GM19351 (cell line): ENCODE results near the gene PDHX.
"Not testable (repeated sequence)": the region's sequence is repeated elsewhere in the genome, so short reads cannot be mapped to it uniquely, and the experiment has no call there.

Experiments
- ATAC-seq: cut with Tn5 transposase; IDR thresholded peaks from one replicate; pipeline ENCODE4 v1.9.1; 2021; ENCODE audit warnings: mild to moderate bottlenecking, moderate library complexity; ENCODE audit not compliant: unreplicated experiment

The PDHX gene

DNA sequence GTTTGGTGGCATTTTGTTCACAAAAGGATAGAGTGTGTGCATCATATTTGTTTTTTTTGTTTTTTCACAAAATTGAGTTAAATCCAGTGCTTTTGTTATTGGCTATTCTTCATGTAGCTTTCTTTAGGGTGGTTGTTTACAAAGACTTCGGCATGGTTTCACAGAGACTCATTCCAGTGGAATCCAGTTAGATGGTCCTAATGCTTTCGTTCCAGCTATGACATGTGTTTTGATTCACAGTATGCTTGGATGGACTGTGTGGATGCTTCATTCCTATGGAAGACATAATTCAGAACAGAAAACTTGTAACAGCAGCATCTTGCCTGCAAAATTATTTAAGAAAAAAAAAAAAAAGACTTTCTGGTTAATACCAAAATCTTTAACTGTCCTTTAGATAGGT is 97.9 kb downstream of the PDHX start:
- no peak for ATAC-seq

DNA sequence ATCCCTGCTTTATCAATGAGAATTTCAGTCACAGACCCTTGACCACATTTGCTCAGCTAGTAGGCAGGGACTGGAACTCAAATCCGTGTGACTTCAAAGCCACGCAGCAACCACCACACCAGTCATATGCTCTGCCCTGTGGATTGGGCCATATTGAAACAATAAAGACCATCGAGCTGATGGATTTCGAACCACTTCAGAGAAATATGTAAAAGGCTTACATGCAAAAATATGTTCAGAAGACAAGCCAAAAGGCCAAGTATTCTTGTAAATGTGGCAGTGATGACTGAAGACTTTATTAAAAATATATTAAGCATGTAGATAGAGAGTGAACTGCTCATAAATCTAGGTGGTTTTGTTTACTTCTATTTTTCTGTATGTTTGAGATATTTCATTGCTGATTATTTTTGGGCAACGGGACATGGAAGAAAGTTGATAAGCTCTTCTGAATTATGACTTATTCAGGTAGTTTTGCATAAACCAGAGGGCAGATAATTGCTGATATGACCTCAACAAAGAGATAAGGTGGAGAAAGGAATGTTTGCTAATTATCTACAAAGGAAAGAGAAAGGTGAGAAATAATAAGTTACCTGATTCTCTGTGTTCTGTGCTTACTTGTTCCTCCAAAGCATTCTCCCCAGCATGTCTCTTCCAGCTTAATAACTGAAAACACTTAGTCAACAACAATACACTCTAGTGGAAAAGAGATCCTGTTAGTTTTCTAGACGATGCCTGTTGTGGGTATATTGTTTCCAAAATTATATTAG is 99.4 kb downstream of the PDHX start:
- ATAC-seq, result no peak

DNA sequence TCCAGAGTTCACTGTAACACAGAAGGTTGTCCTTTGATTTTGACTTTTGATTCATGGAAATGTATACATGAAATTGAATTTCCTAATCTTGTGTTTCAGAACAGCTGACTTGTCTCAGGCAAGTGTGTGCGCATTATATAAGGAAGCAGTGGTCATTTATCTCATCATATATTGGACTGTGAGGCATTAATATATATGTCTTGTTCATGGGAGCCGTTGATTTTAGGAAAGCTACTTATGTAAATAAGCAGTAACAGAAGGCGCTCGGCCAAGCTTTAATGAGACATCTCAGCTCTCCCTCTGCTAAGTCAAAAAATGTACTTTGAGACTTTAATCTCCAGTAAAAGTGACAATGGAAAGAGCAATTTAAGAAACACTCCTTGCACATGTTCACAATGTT is 100.5 kb downstream of the PDHX start:
- ATAC-seq, result no peak

DNA sequence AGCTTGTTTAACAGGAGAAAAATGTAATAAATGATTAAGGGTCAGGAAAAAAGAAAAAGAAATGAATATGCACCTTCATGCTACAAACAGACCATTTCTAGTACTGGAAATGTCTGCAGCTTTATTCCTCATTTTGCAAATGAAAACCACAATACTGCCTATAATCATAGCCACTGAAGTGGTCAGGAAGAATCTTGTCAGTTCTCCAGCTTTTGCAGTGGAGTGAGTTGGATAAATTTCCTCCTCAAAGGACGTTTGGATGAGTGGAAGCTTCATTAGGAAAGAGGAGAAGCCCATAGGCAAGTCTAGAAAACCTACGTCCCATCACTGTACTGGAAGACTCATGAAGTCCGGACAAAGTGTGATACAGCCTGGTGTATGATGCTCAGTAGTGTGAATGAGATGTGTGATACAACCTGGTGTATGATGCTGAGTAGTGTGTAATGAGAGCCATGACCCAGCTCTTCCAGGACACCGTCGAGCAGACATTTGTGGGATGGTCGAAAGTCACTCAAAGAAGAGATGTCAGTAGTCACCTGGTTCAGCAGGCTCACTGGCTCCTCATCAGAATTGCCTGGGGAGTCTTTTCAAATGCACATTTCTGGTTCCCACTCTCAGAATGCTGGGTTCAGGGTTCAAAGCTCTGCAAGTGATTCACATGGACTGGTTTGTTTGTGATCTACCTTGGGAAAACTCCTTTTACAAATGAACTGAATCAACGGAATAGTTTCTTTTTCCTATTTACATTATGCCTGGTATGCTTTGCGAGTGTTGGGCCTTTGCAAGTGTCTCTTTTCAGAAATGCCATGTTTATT is 101.3 kb downstream of the PDHX start:
- no peak for ATAC-seq

DNA sequence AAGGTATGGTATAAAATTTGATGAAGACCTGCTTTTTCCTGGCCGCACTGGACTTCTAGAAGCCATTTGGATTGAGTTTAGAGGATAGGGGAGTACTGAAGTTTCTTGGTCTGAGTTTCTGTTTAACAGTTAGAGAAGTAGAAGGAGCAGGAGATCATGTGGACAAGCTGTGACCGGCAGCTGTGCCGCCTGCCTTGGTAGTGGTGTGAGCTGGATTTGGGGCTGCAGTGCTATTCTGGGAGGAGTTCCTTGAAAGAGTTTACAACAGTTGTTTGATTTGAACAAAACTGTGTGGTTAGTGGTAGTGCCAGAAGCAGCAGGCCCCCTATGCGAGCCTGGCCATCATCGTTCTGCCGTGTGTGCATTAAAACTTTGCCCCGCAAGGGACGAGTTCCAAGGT is 105.2 kb downstream of the PDHX start:
- ATAC-seq, result no peak

DNA sequence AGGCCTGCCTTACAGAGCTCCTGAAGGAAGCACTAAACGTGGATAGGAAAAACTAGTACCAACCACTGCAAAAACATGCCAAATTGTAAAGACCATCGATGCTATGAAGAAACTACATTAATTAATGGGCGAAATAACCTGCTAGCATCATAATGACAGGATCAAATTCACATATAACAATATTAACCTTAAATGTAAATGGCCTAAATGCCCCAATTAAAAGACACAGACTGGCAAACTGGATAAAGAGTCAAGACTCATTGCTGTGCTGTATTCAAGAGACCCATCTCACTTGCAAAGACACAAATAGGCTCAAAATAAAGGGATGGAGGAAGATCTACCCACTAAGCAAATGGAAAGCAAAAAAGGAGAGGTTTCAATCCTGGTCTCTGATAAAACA is 107.5 kb downstream of the PDHX start:
- not testable (repeated sequence) for ATAC-seq

DNA sequence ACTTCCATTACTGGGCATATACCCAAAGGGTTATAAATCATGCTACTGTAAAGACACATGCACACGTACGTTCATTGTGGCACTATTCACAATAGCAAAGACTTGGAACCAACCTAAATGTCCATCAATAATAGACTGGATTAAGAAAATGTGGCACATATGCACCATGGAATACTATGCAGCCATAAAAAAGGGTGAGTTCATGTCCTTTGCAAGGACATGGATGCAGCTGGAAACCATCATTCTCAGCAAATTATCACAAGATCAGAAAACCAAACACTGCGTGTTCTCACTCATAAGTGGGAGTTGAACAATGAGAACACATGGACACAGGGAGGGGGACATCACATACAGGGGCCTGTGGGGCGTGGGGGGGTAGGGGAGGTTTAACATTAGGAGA is 111.6 kb downstream of the PDHX start:
- not testable (repeated sequence) for ATAC-seq

DNA sequence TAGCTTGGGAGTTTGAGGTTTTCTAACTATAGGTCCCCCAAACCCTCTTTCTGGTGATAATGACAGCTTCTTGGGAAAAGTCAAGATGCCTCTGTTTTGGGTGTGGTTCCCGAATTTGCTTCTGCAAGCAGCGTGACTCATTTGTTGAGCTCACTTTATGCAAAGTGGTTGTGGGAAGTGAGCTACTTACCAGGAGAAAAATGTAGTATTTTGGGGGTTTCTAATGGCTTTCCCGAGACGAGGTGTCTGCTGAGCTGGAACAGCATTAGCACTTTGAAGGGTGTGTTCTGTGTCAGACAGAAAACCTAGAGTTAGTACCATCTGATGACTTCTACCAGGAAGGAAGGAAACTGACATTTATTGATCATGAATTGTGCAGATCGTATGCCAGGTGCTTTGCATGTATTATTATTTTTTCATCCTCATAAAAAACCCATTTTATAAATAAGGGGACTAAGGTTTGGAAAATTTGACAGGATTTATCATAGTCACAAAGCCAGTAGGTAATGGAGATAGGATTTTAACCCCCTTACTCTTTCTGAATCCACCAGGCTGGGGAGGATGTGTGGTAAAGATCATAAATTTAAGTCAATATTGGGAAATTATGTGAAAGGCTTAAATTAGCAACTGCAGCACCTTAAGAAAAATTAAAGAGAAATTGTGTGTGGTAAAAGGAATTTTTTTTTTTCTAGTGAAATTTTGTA is 113.7 kb downstream of the PDHX start:
- peak; percentile 79 for ATAC-seq

DNA sequence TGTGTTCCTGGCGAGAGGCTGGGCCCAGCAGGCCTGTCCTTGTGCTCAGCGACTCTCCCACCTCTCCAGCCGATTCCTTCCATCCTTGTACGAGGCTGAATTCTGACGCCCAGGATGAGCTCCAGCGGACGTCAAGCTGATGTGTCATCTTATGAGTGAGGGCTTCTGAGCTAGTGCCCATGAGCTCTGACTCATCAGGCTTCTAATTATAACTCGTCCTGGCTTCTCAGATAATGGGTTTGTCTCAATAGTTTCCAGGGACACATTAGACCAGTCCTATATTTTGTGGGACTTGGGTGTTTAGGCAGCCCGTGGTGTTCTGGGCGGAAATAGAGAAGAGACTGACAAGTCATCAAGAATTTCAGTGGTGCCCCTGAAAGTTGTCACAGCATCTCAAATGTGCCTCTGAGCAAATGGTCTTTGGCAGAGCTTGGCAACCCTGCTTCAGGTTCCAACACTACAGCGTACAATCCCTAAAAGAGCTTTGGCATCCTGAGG is 114.3 kb downstream of the PDHX start:
- ATAC-seq, result no peak

DNA sequence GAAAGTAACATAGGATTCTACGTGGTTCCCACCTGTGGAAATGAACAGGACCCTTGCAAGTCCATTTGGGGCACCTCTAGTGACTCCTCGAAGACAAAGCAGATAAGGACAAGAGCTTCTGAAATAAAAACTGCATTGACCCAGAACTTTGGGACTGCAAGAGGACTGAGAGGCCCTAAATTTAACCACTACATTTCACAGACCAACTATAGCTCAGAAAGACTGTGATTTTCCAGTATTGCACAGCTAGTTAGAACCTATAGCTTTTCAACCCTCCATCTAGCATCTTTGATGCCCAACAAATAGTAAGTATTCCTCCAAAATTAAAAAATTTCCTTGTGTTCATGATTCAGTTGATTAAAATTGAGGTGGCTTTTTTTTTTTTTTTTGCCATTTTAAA is 114.9 kb downstream of the PDHX start:
- ATAC-seq, result no peak

DNA sequence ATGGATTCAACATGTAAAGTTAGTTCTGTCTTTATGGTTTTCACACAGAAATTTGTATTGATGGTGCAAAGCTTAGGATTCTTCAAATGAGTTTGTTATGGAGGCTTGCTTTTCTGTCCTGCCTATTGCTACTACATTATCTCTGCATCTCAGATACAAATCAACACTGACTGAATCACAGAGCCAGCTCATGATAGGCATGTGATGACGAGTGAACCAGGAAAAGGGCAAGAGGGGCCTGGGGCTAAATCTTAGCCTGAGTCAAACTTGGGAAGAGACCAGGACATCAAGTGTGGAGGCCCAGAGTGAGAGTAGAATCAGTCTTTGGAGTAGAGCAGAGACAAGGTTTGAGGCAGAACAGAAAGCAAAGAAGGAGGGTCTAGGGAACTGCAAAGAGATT is 115.4 kb downstream of the PDHX start:
- no peak for ATAC-seq

DNA sequence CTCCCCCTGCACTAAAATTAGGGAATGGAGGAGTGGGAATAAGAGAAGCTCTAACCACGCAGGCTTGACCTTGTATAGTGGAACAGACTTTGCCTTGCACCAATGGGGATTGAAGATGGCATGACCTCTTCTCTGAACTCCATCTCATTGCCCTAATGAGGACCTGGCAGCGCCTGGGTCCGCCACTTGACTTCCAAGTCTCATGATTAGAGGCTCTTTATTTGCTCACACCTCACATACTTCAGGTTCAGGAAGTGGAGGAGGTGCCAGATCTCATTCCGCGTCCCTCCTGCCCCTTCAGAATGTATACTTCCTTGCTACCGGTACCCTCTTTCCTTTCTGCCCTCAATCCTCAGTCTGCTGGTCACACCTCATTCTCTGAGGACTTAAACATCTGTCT is 116.6 kb downstream of the PDHX start:
- no peak for ATAC-seq

DNA sequence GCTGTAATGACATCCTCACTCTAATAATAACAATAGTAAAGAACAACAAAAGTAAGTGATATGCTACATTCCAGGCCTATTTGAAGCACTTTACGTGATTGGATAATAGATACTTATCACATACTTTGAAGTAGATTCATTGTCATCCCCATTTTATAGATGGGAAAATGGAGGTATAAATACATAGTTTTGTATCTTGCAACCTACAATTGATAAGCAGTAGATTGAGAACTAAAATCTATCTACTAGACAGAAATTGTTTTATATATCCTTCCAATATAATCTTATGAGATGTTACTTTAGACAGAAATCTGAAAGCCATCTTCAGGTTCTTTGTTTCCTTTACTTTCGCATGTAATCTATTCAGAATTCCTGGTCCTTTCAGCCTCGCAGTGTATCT is 118.0 kb downstream of the PDHX start:
- no peak for ATAC-seq

DNA sequence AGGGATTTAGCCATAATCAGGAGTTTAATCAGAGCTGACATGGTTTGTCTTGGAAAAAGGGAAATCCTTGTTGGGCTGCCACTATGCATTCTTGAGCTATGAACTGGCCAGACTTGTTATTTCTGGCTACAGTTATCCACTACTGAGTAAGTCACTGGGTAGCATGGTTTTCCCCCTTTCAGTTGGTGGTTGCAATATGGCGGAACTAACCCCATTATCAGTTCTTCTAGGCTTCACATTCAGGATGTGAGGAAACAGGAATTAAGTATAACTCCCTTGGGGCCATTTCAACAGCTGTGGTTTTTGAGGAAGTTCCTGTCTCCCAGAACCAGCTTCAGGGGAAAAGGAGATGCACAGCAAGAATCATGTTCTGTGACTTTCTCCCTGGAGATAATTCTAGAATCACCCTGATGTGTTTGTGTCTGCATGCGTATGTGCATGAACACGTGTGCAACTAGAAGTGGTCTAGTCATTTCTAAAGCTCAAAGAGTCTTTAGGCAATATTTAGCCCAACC is 119.5 kb downstream of the PDHX start:
- ATAC-seq, result peak; percentile 41

DNA sequence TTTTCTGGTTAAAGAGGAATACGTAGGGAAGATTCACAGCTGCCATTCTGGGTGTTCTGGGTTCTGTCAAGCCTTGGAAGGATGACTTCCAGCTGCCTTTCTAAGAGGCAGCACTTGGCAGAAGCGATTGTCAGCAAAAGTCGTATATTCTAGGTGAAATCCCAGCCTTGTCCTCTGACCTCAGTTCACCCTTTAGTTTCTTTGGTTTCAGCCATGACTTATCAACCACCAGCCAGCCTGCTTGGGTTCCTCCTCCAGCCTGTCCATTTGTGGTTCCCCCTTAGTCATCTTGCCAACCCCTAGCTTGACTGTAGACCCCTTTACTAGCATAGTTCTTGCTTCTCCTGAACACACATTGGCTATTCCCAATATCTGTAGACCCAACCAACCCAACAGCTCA is 120.2 kb downstream of the PDHX start:
- ATAC-seq, result no peak

DNA sequence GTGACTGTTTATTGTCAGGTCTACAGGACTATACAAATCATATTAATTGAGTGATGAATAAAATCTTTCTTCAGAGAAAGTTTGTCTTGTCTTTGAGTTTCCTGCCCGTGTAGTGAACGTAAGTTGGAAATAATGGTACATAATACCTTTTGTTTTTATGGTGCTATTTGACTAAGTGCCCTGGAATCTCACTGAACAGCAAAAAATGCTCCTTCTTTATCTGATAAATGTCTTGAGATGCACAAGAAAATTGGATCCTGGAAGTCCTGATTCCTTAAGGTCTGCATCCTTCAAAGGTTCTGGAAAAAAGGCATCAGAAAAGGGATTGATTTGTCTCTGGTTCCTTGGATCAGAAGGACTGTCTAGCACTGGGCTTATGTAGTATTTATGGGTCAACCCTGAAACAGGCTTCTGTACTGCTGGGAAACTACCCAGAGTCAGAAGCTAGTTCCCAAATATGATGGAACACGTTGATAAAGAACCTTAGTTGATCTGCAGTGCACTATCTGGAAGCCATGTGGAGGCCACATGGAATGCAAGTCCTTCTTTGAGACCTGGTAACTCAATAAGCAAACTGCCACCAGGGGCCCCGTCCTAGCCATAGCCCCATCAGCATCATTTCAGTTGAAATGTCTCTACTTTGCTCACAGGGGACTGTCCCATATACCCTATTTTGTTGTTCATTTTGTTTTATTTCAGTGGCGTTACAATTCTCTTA is 122.0 kb downstream of the PDHX start:
- ATAC-seq, result no peak

DNA sequence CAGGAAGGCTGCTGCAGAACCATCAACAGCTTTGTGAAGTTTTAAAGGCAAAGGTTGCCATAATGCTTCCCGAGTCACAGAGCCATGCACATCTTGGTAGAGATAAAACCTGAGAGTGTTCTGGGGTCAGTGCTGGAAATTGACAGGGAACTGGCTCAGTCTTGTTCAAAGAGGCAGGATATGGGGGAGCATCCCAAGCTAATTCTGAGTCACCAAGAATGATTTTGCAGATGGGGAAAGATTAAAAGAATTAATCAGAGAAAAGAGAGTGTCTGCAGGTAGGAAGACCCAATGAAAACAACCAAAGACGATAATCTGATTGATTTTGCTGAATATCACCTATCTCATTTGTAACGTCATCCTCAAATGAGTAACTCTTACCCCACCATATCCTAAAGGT is 122.7 kb downstream of the PDHX start:
- ATAC-seq, result no peak

DNA sequence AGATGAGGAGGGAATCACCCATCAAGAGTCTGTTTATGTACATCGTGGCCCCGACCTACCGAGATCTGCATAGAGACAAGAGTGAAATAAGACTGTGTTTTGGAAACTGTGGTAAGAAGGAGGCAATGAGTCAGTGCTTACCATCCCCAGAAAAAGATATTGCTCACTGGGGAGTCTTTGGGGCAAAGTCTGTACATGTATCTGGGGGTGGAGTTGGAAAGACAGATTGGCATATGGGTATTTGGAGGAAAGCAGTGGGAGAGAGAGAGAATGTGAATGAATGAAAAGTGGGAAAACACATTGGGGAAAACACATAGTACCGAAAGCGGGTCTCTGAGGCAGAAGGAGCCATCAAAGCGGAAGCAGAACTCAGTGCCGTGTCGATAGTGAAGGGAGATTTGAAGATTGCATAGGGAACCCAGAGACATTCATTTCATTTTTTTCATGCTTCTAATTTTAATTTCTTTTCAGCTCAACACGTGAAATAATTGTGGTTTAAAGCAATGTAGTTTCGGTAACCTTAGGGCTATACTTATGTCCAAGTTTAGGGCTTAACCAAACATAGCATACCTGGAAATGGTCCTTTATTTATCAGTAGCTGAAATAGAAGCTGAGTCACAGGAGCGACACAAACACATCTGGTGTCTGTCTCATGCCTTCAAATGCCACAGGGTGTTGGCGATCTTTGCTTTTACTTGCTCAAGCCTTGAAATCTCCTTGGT is 124.0 kb downstream of the PDHX start:
- peak; percentile 76 for ATAC-seq

DNA sequence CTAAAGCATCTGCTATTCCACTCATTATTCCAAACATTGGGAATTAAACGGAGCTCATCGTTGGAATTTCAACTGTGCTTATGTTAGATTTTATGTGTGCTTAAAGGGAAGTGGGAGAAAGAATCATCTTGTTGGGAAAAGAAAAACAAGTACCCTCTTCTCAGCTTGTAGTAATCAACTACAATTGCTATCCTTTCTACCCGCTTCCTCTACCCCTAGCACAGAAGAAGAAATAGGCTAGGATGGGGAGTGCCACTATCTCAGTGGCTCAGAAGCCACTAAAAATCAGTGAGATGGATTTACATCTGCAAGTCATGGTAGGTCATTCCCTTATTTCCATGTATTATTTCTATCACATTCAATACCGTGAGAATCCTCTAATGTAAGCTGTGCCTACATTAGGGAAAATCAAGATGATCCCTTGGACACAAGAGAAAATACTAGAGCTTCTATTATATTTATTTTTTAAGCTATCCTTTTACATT is 124.7 kb downstream of the PDHX start:
- no peak for ATAC-seq

DNA sequence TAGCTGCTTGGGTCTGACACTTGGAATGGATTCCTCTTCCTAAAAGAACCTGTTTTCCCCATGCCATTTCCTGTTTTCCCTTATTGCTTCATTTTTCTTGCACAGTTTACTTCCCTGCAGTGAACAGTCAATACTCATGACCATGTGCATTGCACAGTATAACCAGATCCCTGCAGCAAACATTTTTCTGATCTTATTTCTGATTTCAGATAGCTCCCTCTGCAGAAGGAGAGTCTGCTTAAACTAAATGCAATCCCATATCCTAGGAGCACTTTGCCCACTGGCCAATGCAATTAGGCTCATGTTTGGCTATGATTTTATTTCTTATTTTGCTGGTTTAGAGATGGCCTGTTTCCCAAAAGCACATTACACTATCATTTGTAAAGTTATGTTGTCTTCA is 125.8 kb downstream of the PDHX start:
- no peak for ATAC-seq
